Heart left ventricle (tissue), 13 donors: Measurements from ENCODE around the gene TMC2.

Experiments used
- CTCF ChIP-seq, 12 donors: fragments of 200-600 bp; sonication (generic) in 4 of 12; IDR thresholded peaks; one replicate each; pipeline versions ENCODE4 v1.5.0 to v1.8.0; 2018 to 2022; ENCODE audit warnings: antibody characterized with exemption in 12 of 12, mild to moderate bottlenecking in 5 of 12
- POLR2A ChIP-seq, 2 donors: fragments of 450-650 bp; IDR thresholded peaks; one replicate each; pipeline ENCODE4 v1.6.1; 2017; ENCODE audit warnings: antibody characterized with exemption in 2 of 2, mild to moderate bottlenecking in 2 of 2, moderate library complexity in 2 of 2
- donor health status: ischemic (EF 13 %, LVEDD 7.1; RV severe dilation, severe dysfunction).
- donor health status: DM: no; HTN: yes; CAD: no.
- donor health status: DM: no; HTN: no; CAD: no.
- donor health status: ischemic (EF 25% LVEDD 6.9; RV normal size, moderate dysfunction).
- donor health status: ischemic (EF 25% LVEDD 5.7; RV mildly dilated, moderate dysfunction).
- donor health status: ischemic (EF 35%, LVEDD 5.7; RV mildly dilated, moderate dysfunction).
- donor health status: nonischemic (EF 11% LVEDD 7.7; RV severe dilation, severe dysfunction).
- donor health status: DM: yes; HTN: yes; CAD: no.
- donor health status: PGD.
- donor health status: ischemic (EF 29% LVEDD 5.4; RV normal size, mild dysfunction).
- donor health status: nonischemic (EF 23%, LVEDD 6.1; RV moderate dilation, normal function).

- TF ChIP-seq CTCF (IDR thresholded peaks at IDR 0.05) (no peak), POLR2A (IDR thresholded peaks at IDR 0.05) (no peak)
Measured at GRCh38 chr20:2516399-2516798, 20.0 kb upstream of the TMC2 start.
